WTC11 (cell line): Measurements from ENCODE around the gene ZSCAN20.

Experiments used
- CREM ChIP-seq: sonication (generic); formaldehyde crosslinking; IDR thresholded peaks from 2 replicates; pipeline ENCODE4 v1.8.1; 2022; ENCODE audit warnings: mild to moderate bottlenecking, missing genetic modification reagents, moderate library complexity
- JUN ChIP-seq: sonication (generic); formaldehyde crosslinking; IDR thresholded peaks from 2 replicates; pipeline ENCODE4 v1.8.0; 2023; ENCODE audit warnings: mild to moderate bottlenecking, missing genetic modification reagents
- OVOL2 ChIP-seq: fragments of 250-450 bp; sonication (Bioruptor Pico); IDR thresholded peaks from 2 replicates; pipeline ENCODE4 v1.9.0; 2021; ENCODE audit warnings: mild to moderate bottlenecking, borderline replicate concordance
- SOX15 ChIP-seq: fragments of 250-450 bp; sonication (Bioruptor Pico); IDR thresholded peaks from 2 replicates; pipeline ENCODE4 v1.9.0; 2021; ENCODE audit warnings: mild to moderate bottlenecking
- SP1 ChIP-seq: sonication (generic); formaldehyde crosslinking; conservative IDR thresholded peaks from 2 replicates; pipeline ENCODE4 v1.8.1; 2022; ENCODE audit warnings: missing genetic modification reagents
- ZNF423 ChIP-seq: fragments of 250-450 bp; sonication (Bioruptor Pico); IDR thresholded peaks from 2 replicates; pipeline ENCODE4 v2.1.2; 2022; ENCODE audit warnings: mild to moderate bottlenecking, moderate library complexity
- TF ChIP-seq, protein P1 (sequence below): sonication (generic); formaldehyde crosslinking; IDR thresholded peaks from 2 replicates; pipeline ENCODE4 v1.8.1; 2023; ENCODE audit warnings: mild to moderate bottlenecking, missing genetic modification reagents, moderate library complexity
- TF ChIP-seq, protein P2 (sequence below): fragments of 200-600 bp; IDR thresholded peaks from 2 replicates; pipeline ENCODE4 v1.8.0; 2022; ENCODE audit warnings: antibody characterized with exemption
- TF ChIP-seq, protein P3 (sequence below): sonication (generic); formaldehyde crosslinking; conservative IDR thresholded peaks from 2 replicates; pipeline ENCODE4 v1.8.1; 2022; ENCODE audit warnings: mild to moderate bottlenecking, missing genetic modification reagents
- TF ChIP-seq, protein P4 (sequence below): sonication (generic); formaldehyde crosslinking; IDR thresholded peaks from 2 replicates; pipeline ENCODE4 v1.8.1; 2022; ENCODE audit warnings: mild to moderate bottlenecking, moderate library complexity, missing genetic modification reagents
- TF ChIP-seq, protein P5 (sequence below): sonication (generic); formaldehyde crosslinking; IDR thresholded peaks from 2 replicates; pipeline ENCODE4 v1.8.1; 2022; ENCODE audit warnings: low read depth, missing genetic modification reagents, borderline replicate concordance

DNA sequence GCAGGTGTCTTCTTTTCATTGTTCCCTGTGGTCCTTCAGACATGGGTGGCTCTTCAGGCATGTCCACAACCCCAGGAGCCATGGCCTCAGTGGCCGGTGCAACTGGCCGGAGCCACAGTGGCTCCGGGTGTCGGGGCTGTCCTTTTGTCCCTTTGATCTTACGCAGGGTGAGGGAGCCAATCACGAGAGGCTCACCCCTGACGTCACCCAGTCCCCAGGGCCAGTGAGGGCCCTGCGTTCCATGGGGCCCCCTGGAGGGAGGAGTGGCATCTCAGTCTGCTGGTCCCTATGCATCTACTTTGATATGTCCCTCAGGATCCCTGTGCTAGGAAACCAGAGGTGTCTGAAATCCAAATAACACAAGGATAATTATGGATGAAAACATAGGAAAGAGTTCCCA is 29.3 kb downstream of the ZSCAN20 start:
- TF ChIP-seq SP1 (CRISPR knock-in tag) = no peak
- no peak for TF ChIP-seq OVOL2 (CRISPR knock-in tag)
- TF ChIP-seq, protein P1, sequence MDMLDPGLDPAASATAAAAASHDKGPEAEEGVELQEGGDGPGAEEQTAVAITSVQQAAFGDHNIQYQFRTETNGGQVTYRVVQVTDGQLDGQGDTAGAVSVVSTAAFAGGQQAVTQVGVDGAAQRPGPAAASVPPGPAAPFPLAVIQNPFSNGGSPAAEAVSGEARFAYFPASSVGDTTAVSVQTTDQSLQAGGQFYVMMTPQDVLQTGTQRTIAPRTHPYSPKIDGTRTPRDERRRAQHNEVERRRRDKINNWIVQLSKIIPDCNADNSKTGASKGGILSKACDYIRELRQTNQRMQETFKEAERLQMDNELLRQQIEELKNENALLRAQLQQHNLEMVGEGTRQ (CRISPR knock-in tag) = no peak
- no peak for TF ChIP-seq SOX15
- TF ChIP-seq, protein P2, sequence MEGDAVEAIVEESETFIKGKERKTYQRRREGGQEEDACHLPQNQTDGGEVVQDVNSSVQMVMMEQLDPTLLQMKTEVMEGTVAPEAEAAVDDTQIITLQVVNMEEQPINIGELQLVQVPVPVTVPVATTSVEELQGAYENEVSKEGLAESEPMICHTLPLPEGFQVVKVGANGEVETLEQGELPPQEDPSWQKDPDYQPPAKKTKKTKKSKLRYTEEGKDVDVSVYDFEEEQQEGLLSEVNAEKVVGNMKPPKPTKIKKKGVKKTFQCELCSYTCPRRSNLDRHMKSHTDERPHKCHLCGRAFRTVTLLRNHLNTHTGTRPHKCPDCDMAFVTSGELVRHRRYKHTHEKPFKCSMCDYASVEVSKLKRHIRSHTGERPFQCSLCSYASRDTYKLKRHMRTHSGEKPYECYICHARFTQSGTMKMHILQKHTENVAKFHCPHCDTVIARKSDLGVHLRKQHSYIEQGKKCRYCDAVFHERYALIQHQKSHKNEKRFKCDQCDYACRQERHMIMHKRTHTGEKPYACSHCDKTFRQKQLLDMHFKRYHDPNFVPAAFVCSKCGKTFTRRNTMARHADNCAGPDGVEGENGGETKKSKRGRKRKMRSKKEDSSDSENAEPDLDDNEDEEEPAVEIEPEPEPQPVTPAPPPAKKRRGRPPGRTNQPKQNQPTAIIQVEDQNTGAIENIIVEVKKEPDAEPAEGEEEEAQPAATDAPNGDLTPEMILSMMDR = no peak
- no peak for TF ChIP-seq ZNF423 (CRISPR knock-in tag)
- no peak for TF ChIP-seq CREM (CRISPR knock-in tag)
- TF ChIP-seq, protein P3, sequence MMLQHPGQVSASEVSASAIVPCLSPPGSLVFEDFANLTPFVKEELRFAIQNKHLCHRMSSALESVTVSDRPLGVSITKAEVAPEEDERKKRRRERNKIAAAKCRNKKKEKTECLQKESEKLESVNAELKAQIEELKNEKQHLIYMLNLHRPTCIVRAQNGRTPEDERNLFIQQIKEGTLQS (CRISPR knock-in tag) = no peak
- TF ChIP-seq, protein P4, sequence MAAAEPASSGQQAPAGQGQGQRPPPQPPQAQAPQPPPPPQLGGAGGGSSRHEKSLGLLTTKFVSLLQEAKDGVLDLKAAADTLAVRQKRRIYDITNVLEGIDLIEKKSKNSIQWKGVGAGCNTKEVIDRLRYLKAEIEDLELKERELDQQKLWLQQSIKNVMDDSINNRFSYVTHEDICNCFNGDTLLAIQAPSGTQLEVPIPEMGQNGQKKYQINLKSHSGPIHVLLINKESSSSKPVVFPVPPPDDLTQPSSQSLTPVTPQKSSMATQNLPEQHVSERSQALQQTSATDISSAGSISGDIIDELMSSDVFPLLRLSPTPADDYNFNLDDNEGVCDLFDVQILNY (CRISPR knock-in tag) = no peak
- TF ChIP-seq, protein P5, sequence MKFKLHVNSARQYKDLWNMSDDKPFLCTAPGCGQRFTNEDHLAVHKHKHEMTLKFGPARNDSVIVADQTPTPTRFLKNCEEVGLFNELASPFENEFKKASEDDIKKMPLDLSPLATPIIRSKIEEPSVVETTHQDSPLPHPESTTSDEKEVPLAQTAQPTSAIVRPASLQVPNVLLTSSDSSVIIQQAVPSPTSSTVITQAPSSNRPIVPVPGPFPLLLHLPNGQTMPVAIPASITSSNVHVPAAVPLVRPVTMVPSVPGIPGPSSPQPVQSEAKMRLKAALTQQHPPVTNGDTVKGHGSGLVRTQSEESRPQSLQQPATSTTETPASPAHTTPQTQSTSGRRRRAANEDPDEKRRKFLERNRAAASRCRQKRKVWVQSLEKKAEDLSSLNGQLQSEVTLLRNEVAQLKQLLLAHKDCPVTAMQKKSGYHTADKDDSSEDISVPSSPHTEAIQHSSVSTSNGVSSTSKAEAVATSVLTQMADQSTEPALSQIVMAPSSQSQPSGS (CRISPR knock-in tag) = no peak
- TF ChIP-seq JUN (CRISPR knock-in tag) = no peak
